Fibroblast of pulmonary artery (primary cell): ENCODE data around the gene KLHL40.
A peak's percentile ranks its signal among the peaks of the same experiment; 100 is the strongest.

Experiments used
- DNase-seq: peaks from one replicate; pipeline ENCODE4 v3.0.0-alpha.2; 2010; ENCODE audit warnings: low read depth
- H3K4me3 ChIP-seq: replicated peaks from 2 replicates; pipeline ENCODE4 v1.5.1; 2011; ENCODE audit warnings: low read depth, mild to moderate bottlenecking, control low read depth, low read length, moderate library complexity
- CTCF ChIP-seq: IDR thresholded peaks from 2 replicates; pipeline ENCODE4 v1.5.1; 2011; ENCODE audit warnings: mild to moderate bottlenecking, control low read depth, low read length, inconsistent platforms; ENCODE audit errors: missing control alignments

The KLHL40 gene

GRCh38 chr3:42678447-42678846 is 6.9 kb upstream of the KLHL40 start:
- DNase-seq, result no peak
- TF ChIP-seq CTCF, result no peak
- H3K4me3 ChIP-seq, result no peak overlapping the region

GRCh38 chr3:42680271-42680670 is 5.1 kb upstream of the KLHL40 start:
- no peak overlapping the region for H3K4me3 ChIP-seq
- DNase-seq, result no peak
- TF ChIP-seq CTCF, result no peak

GRCh38 chr3:42680806-42681205 is 4.5 kb upstream of the KLHL40 start:
- TF ChIP-seq CTCF, result no peak
- no peak for DNase-seq
- H3K4me3 ChIP-seq, result no peak overlapping the region

- TF ChIP-seq CTCF, result no peak
- DNase-seq, result no peak
These were observed 3.8 kb upstream of the KLHL40 start for GRCh38 chr3:42681361-42682038.

GRCh38 chr3:42682301-42683070 is 2.9 kb upstream of the KLHL40 start:
- DNase-seq, result no peak
- no peak overlapping the region for H3K4me3 ChIP-seq
- no peak for TF ChIP-seq CTCF

More at GRCh38 chr3:42681361-42682038, 3.8 kb upstream of the KLHL40 start:
- no peak overlapping the region for H3K4me3 ChIP-seq

GRCh38 chr3:42683875-42684598 is 1.3 kb upstream of the KLHL40 start:
- no peak for TF ChIP-seq CTCF
- DNase-seq, result peak; percentile 94
- H3K4me3 ChIP-seq, result no peak overlapping the region
